Loucy (cell line): ENCODE results near the gene DDX10.

ENCODE experiments used
- CTCF ChIP-seq: fragments of 200-600 bp; sonication (generic); conservative IDR thresholded peaks from 2 replicates; pipeline ENCODE4 v1.5.1; 2014; ENCODE audit warnings: mild to moderate bottlenecking, antibody characterized with exemption, low read length
- EZH2phosphoT487 ChIP-seq: fragments of 200-600 bp; IDR thresholded peaks from 2 replicates; pipeline ENCODE4 v1.6.1; 2018; ENCODE audit warnings: antibody characterized with exemption, mild to moderate bottlenecking, moderate library complexity, borderline replicate concordance

- TF ChIP-seq CTCF (no peak), EZH2phosphoT487 (no peak)
These were observed 161.3 kb downstream of the DDX10 start for GRCh38 chr11:108826136-108826535.
